Ovary (tissue), 10 donors: Measurements from ENCODE around the gene TRMT2A. TPM values are rescaled to one million over a fixed set of nuclear protein-coding genes. Genes with fewer than 3 reads are reported as not detected.
A peak's percentile ranks its signal among the peaks of the same experiment; 100 is the strongest.

Source experiments
- DNase-seq, 5 donors: peaks; one replicate each; pipeline ENCODE4 v3.0.0-alpha.2; 2019 to 2020
- H3K27ac ChIP-seq, 2 donors: fragments of 200-600 bp; one replicate each; pipeline versions ENCODE4 v1.5.1 to v1.8.0; 2019 to 2022
- H3K27me3 ChIP-seq: fragments of 200-600 bp; one replicate; pipeline ENCODE4 v1.8.0; 2022
- H3K36me3 ChIP-seq: fragments of 200-600 bp; sonication (generic); one replicate; pipeline ENCODE4 v1.5.1; 2019
- H3K4me1 ChIP-seq: one replicate; pipeline ENCODE4 v1.8.1; 2013; ENCODE audit warnings: mild to moderate bottlenecking, moderate library complexity; ENCODE audit not compliant: insufficient read depth
- H3K4me3 ChIP-seq: fragments of 200-600 bp; sonication (generic); one replicate; pipeline ENCODE4 v1.5.1; 2017
- H3K9me3 ChIP-seq, 2 donors: fragments of 200-600 bp in 1 of 2; sonication (generic) in 1 of 2; one replicate each; pipeline versions ENCODE4 v1.5.1 to v1.8.1; 2013 to 2019; ENCODE audit warnings: mild to moderate bottlenecking in 1 of 2, moderate library complexity in 1 of 2
- CTCF ChIP-seq, 3 donors: fragments of 450-650 bp in 2 of 3; fragments of 200-600 bp in 1 of 3; IDR thresholded peaks; one replicate each; pipeline versions ENCODE4 v1.5.1 to v1.8.0; 2016 to 2022; ENCODE audit warnings: antibody characterized with exemption in 3 of 3, mild to moderate bottlenecking in 1 of 3
- EP300 ChIP-seq: sonication (generic); formaldehyde crosslinking; IDR thresholded peaks from one replicate; pipeline ENCODE4 v1.6.1; 2017; ENCODE audit warnings: antibody characterized with exemption
- POLR2A ChIP-seq: fragments of 450-650 bp; IDR thresholded peaks from one replicate; pipeline ENCODE4 v1.6.1; 2017; ENCODE audit warnings: antibody characterized with exemption, mild to moderate bottlenecking, moderate library complexity
- WGBS, 3 donors: extraction: QIAGEN DNeasy Blood & Tissue Kit in 1 of 3; methylation state at CpG; one replicate each; pipeline versions ENCODE4 v1.1.5 to v1.1.7; 2013 to 2017; 5-methylcytosine and 5-hydroxymethylcytosine counted together
- intact Hi-C, 4 donors: fragments of 100-400 bp; cut with DNase I; formaldehyde crosslinking; loops; one replicate each; pipeline versions ENCODE4 v1.11.0 to v1.15.1; 2022 to 2023
- long read RNA-seq, 3 donors: library from polyadenylated mRNA in 2 of 3; unstranded in 2 of 3; transcript quantifications; one replicate each; pipeline ENCODE4 v2.0.0 and lab custom pipeline, GENCODE V29; 2021 to 2026
- polyA plus RNA-seq, 2 donors: library from polyadenylated mRNA; stranded (reverse); fragments of 200-250 nt in 1 of 2; fragments of 350-450 nt in 1 of 2; fragmentation: Illumina TruSeq in 1 of 2; extraction: RNeasy Lipid Tissue Mini Kit (QIAGEN cat#74804) in 1 of 2; gene quantifications; one replicate each; pipeline ENCODE4 v1.2.3, GENCODE V29; 2013 to 2014
- total RNA-seq, 7 donors: library from RNA; depleted of rRNA in 2 of 7; stranded (reverse); fragments of >200 nt in 2 of 7; fragmentation: NEBNext Ultra II Directional in 3 of 7; extraction: Animal tissue kit (Norgen Biotek cat#: 25700) in 3 of 7; gene quantifications; one replicate each; pipeline versions ENCODE4 v1.1.0 to v1.2.4, GENCODE V29; 2016 to 2023
- donor health status: DM: no; HTN: no; CAD: no; lungs with moderate emphysema.
- donor health status: DM: no; HTN: no; CAD: no.
- donor health status: Bipolar disorder and iron deficiency.
- donor health status: DM: yes; HTN: yes; CAD: no.
- donor health status: DM: no; HTN: no; CAD: no.
- donor health status: DM: yes; HTN: yes; CAD: no.

Gene TRMT2A
- total RNA-seq (10 to 100 TPM; 35.6 to 59.7 (median 50.1) TPM), polyA plus RNA-seq (10 to 100 TPM in 1 of 2 donors, 1 to 10 TPM in 1; 2.8 to 44.1 TPM)
- long read RNA-seq, donor 1, transcript TRMT2A-201 (12 exons, 2,964 nt), result major isoform, 70 of 156 reads
- long read RNA-seq, donor 1, transcript TRMT2A-202 (13 exons, 2,928 nt), result minor isoform, 18 of 156 reads
- long read RNA-seq, donor 1, partial matches to known transcripts, result 14 of 156 reads
- long read RNA-seq, donor 1, other reads (novel, unspliced or antisense), result 53 of 156 reads
- long read RNA-seq, donor 2, transcript TRMT2A-201 (12 exons, 2,964 nt), result major isoform, 6 of 9 reads
- long read RNA-seq, donor 2, partial matches to known transcripts, result 0 of 9 reads
- long read RNA-seq, donor 2, other reads (novel, unspliced or antisense), result 0 of 9 reads
- long read RNA-seq, donor 3, transcript TRMT2A-201 (12 exons, 2,964 nt), result major isoform, 24 of 86 reads
- long read RNA-seq, donor 3, transcript TRMT2A-202 (13 exons, 2,928 nt), result minor isoform, 6 of 86 reads
- long read RNA-seq, donor 3, partial matches to known transcripts, result 5 of 86 reads
- long read RNA-seq, donor 3, other reads (novel, unspliced or antisense), result 46 of 86 reads

- no peaks in the 10 kb centered on the region for H3K27me3 ChIP-seq
- DNase-seq, result peak; percentile 96 to 99 (median 98)
- no peaks in the 10 kb centered on the region for H3K9me3 ChIP-seq
- peak within 1 kb of the TSS; percentile 66 to 75 for H3K27ac ChIP-seq
- no peak for TF ChIP-seq EP300
- peak; percentile 31 for TF ChIP-seq POLR2A
- peak in 1 of 3 donors; percentile 38 for TF ChIP-seq CTCF (IDR thresholded peaks at IDR 0.05)
- WGBS, 3 donors, result 0 to 1% (median 0%) methylated on average over 74 to 88 of the region's 88 CpGs
- H3K36me3 ChIP-seq, result no peaks in the 10 kb centered on the region
- intact Hi-C loops, result loop anchor here in 1 of 4 donors (10.0 kb wide), 1 partner anchor 152 kb away; no protein-coding TSS in a partner anchor
- peaks cover 10% of the 10 kb centered on the region for H3K4me1 ChIP-seq
- H3K4me3 ChIP-seq, result peak within 1 kb of the TSS; percentile 81
These were observed at the start of gene TRMT2A for GRCh38 chr22:20116951-20117632. TRMT2A (minus strand) TSS chr22:20117226; CDS start chr22:20116906, 320 bp downstream.

GRCh38 chr22:20166703-20167102 is 49.7 kb upstream of the TRMT2A start:
- intact Hi-C loops, result no loop called here
- no peaks in the 10 kb centered on the region for H3K9me3 ChIP-seq
- no peak overlapping the region for H3K27ac ChIP-seq
- 82 to 88% (median 88%) methylated on average over 9 of the region's 9 CpGs for WGBS, 3 donors
- TF ChIP-seq POLR2A, result no peak
- TF ChIP-seq EP300, result no peak
- TF ChIP-seq CTCF (IDR thresholded peaks at IDR 0.05), result no peak
- no peaks in the 10 kb centered on the region for H3K27me3 ChIP-seq
- no peaks in the 10 kb centered on the region for H3K36me3 ChIP-seq
- H3K4me1 ChIP-seq, result no peaks in the 10 kb centered on the region
- no peak overlapping the region for H3K4me3 ChIP-seq
- no peak for DNase-seq

- intact Hi-C loops, result no loop called here
- Histone ChIP-seq H3K4me1 (no peaks in the 10 kb centered on the region), H3K36me3 (no peaks in the 10 kb centered on the region), H3K27me3 (no peaks in the 10 kb centered on the region), H3K27ac (no peak overlapping the region), H3K4me3 (no peak overlapping the region), H3K9me3 (no peaks in the 10 kb centered on the region)
- WGBS, 3 donors, result 78 to 87% (median 82%) methylated on average over 7 of the region's 7 CpGs
- TF ChIP-seq CTCF (IDR thresholded peaks at IDR 0.05) (no peak), POLR2A (no peak), EP300 (no peak)
- no peak for DNase-seq
These were observed 48.9 kb upstream of the TRMT2A start for GRCh38 chr22:20165913-20166312.

- TF ChIP-seq POLR2A, result no peak
- TF ChIP-seq CTCF (IDR thresholded peaks at IDR 0.05), result no peak
- no peak for TF ChIP-seq EP300
- intact Hi-C loops, result no loop called here
- DNase-seq, result no peak
- no peaks in the 10 kb centered on the region for H3K36me3 ChIP-seq
- no peaks in the 10 kb centered on the region for H3K4me1 ChIP-seq
- no peak overlapping the region for H3K4me3 ChIP-seq
- no peaks in the 10 kb centered on the region for H3K9me3 ChIP-seq
- no peaks in the 10 kb centered on the region for H3K27me3 ChIP-seq
- 90 to 94% (median 94%) methylated on average over 8 to 12 of the region's 12 CpGs for WGBS, 3 donors
- H3K27ac ChIP-seq, result no peak overlapping the region
These were observed 48.4 kb upstream of the TRMT2A start for GRCh38 chr22:20165421-20165820.
